Gastroesophageal sphincter (tissue), 4 donors: ENCODE results near the gene ATP6V0D1. TPM values are rescaled to one million over a fixed set of nuclear protein-coding genes. Genes with fewer than 3 reads are reported as not detected.

Experiments
- ATAC-seq: fragments of 150-250 bp; one replicate; pipeline ENCODE4 v1.9.1; 2016; ENCODE audit warnings: mild to moderate bottlenecking, moderate library complexity
- H3K27ac ChIP-seq, 4 donors: fragments of 200-600 bp; sonication (generic) in 3 of 4; 1 replicate in 3 of 4; 2 replicates in 1 of 4; pipeline ENCODE4 v1.5.1; 2016 to 2019
- H3K27me3 ChIP-seq: fragments of 200-600 bp; sonication (generic); one replicate; pipeline ENCODE4 v1.5.1; 2019
- H3K36me3 ChIP-seq, 2 donors: fragments of 200-600 bp; sonication (generic); one replicate each; pipeline ENCODE4 v1.5.1; 2019; ENCODE audit warnings: control low read depth in 1 of 2
- H3K4me1 ChIP-seq, 3 donors: fragments of 200-600 bp; sonication (generic); 1 replicate in 2 of 3; 2 replicates in 1 of 3; pipeline ENCODE4 v1.5.1; 2016 to 2019; ENCODE audit warnings: control low read depth in 2 of 3
- H3K4me3 ChIP-seq, 2 donors: fragments of 200-600 bp; sonication (generic); one replicate each; pipeline ENCODE4 v1.5.1; 2019; ENCODE audit warnings: mild to moderate bottlenecking in 1 of 2, moderate library complexity in 1 of 2
- H3K9me3 ChIP-seq, 3 donors: fragments of 200-600 bp; sonication (generic); one replicate each; pipeline ENCODE4 v1.5.1; 2017 to 2019; ENCODE audit warnings: control low read depth in 2 of 3
- CTCF ChIP-seq, 4 experiments: fragments of 200-600 bp in 2 of 4; fragments of 450-650 bp in 2 of 4; sonication (generic) in 1 of 4; IDR thresholded peaks; one replicate each; pipeline ENCODE4 v1.5.1; 2017 to 2019; ENCODE audit warnings: antibody characterized with exemption in 4 of 4, mild to moderate bottlenecking in 2 of 4, moderate library complexity in 2 of 4
- EP300 ChIP-seq: sonication (generic); formaldehyde crosslinking; IDR thresholded peaks from one replicate; pipeline ENCODE4 v1.6.1; 2017; ENCODE audit warnings: antibody characterized with exemption, mild to moderate bottlenecking
- POLR2A ChIP-seq, 2 donors: fragments of 450-650 bp; IDR thresholded peaks; one replicate each; pipeline ENCODE4 v1.6.1; 2017; ENCODE audit warnings: antibody characterized with exemption in 2 of 2, mild to moderate bottlenecking in 2 of 2, moderate library complexity in 1 of 2
- POLR2AphosphoS5 ChIP-seq: sonication (generic); formaldehyde crosslinking; IDR thresholded peaks from one replicate; pipeline ENCODE4 v1.6.1; 2017; ENCODE audit warnings: antibody characterized with exemption
- WGBS, 2 donors: methylation state at CpG; one replicate each; pipeline ENCODE4 v1.1.5; 2018; ENCODE audit warnings: low coverage in 1 of 2; 5-methylcytosine and 5-hydroxymethylcytosine counted together
- total RNA-seq, 4 donors: library from RNA; depleted of rRNA; stranded (reverse); fragments of >200 nt; gene quantifications; one replicate each; pipeline ENCODE4 v1.1.0, GENCODE V29; 2016

Gene ATP6V0D1
- total RNA-seq, 4 donors from 2014 or later, result 94.2 to 145 (median 110) TPM

- ATAC-seq, result no peak
- Histone ChIP-seq H3K36me3 (peaks cover 0 to 30% of the 10 kb centered on the region in 2 donors), H3K4me3 (no peak overlapping the region), H3K27ac (no peak overlapping the region), H3K27me3 (peaks cover 21% of the 10 kb centered on the region), H3K9me3 (no peaks in the 10 kb centered on the region), H3K4me1 (peaks cover 0 to 35% (median 15%) of the 10 kb centered on the region in 3 donors)
- TF ChIP-seq POLR2A (IDR thresholded peaks at IDR 0.05), result no peak
- no peak for TF ChIP-seq POLR2AphosphoS5
- TF ChIP-seq CTCF (IDR thresholded peaks at IDR 0.05), result no peak
- no peak for TF ChIP-seq EP300
- no CpG with 5 or more reads among the region's 5 CpGs for WGBS, 2 donors
Observed at GRCh38 chr16:67433131-67433719, 47.7 kb downstream of the ATP6V0D1 start.

- no peak overlapping the region for H3K4me3 ChIP-seq
- H3K27me3 ChIP-seq, result peaks cover 28% of the 10 kb centered on the region
- no peak for ATAC-seq
- TF ChIP-seq EP300 (no peak), POLR2A (IDR thresholded peaks at IDR 0.05) (no peak), CTCF (IDR thresholded peaks at IDR 0.05) (no peak), POLR2AphosphoS5 (no peak)
- H3K27ac ChIP-seq, result peak overlapping the region in 1 of 4 donors; percentile 61
- peaks cover 0 to 23% of the 10 kb centered on the region in 2 donors for H3K36me3 ChIP-seq
- H3K9me3 ChIP-seq, result no peaks in the 10 kb centered on the region
- 55 to 75% methylated on average over 2 to 4 of the region's 5 CpGs for WGBS, 2 donors
- peaks cover 0 to 41% (median 15%) of the 10 kb centered on the region in 3 donors for H3K4me1 ChIP-seq
Observed at GRCh38 chr16:67432506-67432890, 48.5 kb downstream of the ATP6V0D1 start.

- ATAC-seq, result no peak
- Histone ChIP-seq H3K4me3 (peak overlapping the region in 1 of 2 donors; percentile 57), H3K36me3 (peaks cover 0 to 17% of the 10 kb centered on the region in 2 donors), H3K27me3 (peaks cover 32% of the 10 kb centered on the region), H3K9me3 (no peaks in the 10 kb centered on the region), H3K27ac (peak overlapping the region in 3 of 4 donors; percentile 59 to 63 (median 61)), H3K4me1 (peaks cover 0 to 41% (median 15%) of the 10 kb centered on the region in 3 donors)
- WGBS, 2 donors, result 30 to 64% methylated on average over 2 to 3 of the region's 13 CpGs
- TF ChIP-seq EP300 (no peak), CTCF (IDR thresholded peaks at IDR 0.05) (no peak), POLR2AphosphoS5 (no peak), POLR2A (IDR thresholded peaks at IDR 0.05) (no peak)
Observed at GRCh38 chr16:67431775-67432505, 49.0 kb downstream of the ATP6V0D1 start.

- Histone ChIP-seq H3K4me1 (peaks cover 0 to 41% (median 15%) of the 10 kb centered on the region in 3 donors), H3K4me3 (peak within 1 kb of the TSS; percentile 21 to 57), H3K9me3 (no peaks in the 10 kb centered on the region), H3K36me3 (peaks cover 0 to 10% of the 10 kb centered on the region in 2 donors), H3K27me3 (peaks cover 40% of the 10 kb centered on the region), H3K27ac (peak within 1 kb of the TSS in 3 of 4 donors; percentile 59 to 63 (median 61))
- ATAC-seq, result peak; percentile 75
- TF ChIP-seq POLR2AphosphoS5, result no peak
- peak in 2 of 4 experiments; percentile 18 to 27 for TF ChIP-seq CTCF (IDR thresholded peaks at IDR 0.05)
- WGBS, 2 donors, result no CpG with 5 or more reads among the region's 87 CpGs
Observed at GRCh38 chr16:67430977-67431774, 49.8 kb downstream of the ATP6V0D1 start, which contains the start of gene HSD11B2. TSS of gene HSD11B2 (plus strand) at chr16:67431121. CDS start at chr16:67431249, 128 bp downstream.
